ENCODE data around the gene ACOX2. TPM values are rescaled to one million over a fixed set of nuclear protein-coding genes. Genes with fewer than 3 reads are reported as not detected.

ACOX2 gene
- total RNA-seq, 4 donors from 2014 or later, result 18.3 to 28.9 (median 20.2) TPM

GRCh38 chr3:58564456-58565160 is 27.6 kb upstream of the ACOX2 start:
- WGBS, result 62% methylated on average over 6 of the region's 13 CpGs
- H3K27ac ChIP-seq (replicated peaks in 1 of 4), result no peak overlapping the region
- intact Hi-C loops (cut with DNase I), result no loop called here
- H3K36me3 ChIP-seq, result peaks cover 9 to 66% (median 28%) of the 10 kb centered on the region in 4 donors
- no peaks in the 10 kb centered on the region for H3K9me3 ChIP-seq
- H3K4me3 ChIP-seq, result no peak overlapping the region
- no peaks in the 10 kb centered on the region for H3K27me3 ChIP-seq
- no peak for DNase-seq (ENCODE audit: extremely low spot score)
- peaks cover 0 to 18% (median 12%) of the 10 kb centered on the region in 4 donors for H3K4me1 ChIP-seq
- TF ChIP-seq POLR2AphosphoS5 (IDR thresholded peaks at IDR 0.05), result no peak
- no peak for TF ChIP-seq EP300 (IDR thresholded peaks at IDR 0.05)
- no peak for TF ChIP-seq CTCF (IDR thresholded peaks at IDR 0.05)
- TF ChIP-seq POLR2A (IDR thresholded peaks at IDR 0.05; ENCODE audit: low read depth), result no peak

- no peak for DNase-seq (ENCODE audit: extremely low spot score)
- no peak overlapping the region for H3K4me3 ChIP-seq
- 94% methylated on average over 1 of the region's 1 CpG for WGBS
- H3K9me3 ChIP-seq, result no peaks in the 10 kb centered on the region
- H3K4me1 ChIP-seq, result peaks cover 0 to 12% (median 10%) of the 10 kb centered on the region in 4 donors
- TF ChIP-seq CTCF (IDR thresholded peaks at IDR 0.05) (no peak), POLR2AphosphoS5 (IDR thresholded peaks at IDR 0.05) (no peak), EP300 (IDR thresholded peaks at IDR 0.05) (no peak), POLR2A (IDR thresholded peaks at IDR 0.05; ENCODE audit: low read depth) (no peak)
- no peak overlapping the region for H3K27ac ChIP-seq (replicated peaks in 1 of 4)
- intact Hi-C loops (cut with DNase I), result no loop called here
- H3K27me3 ChIP-seq, result no peaks in the 10 kb centered on the region
- H3K36me3 ChIP-seq, result peaks cover 9 to 62% (median 27%) of the 10 kb centered on the region in 4 donors
Measured at GRCh38 chr3:58564054-58564453, 27.1 kb upstream of the ACOX2 start.

- Histone ChIP-seq H3K9me3 (no peaks in the 10 kb centered on the region), H3K36me3 (peaks cover 9 to 58% (median 26%) of the 10 kb centered on the region in 4 donors), H3K27me3 (no peaks in the 10 kb centered on the region), H3K27ac (replicated peaks in 1 of 4) (no peak overlapping the region), H3K4me3 (no peak overlapping the region), H3K4me1 (peaks cover 0 to 8% (median 4%) of the 10 kb centered on the region in 4 donors)
- intact Hi-C loops (cut with DNase I), result no loop called here
- DNase-seq (ENCODE audit: extremely low spot score), result no peak
- WGBS, result 95% methylated on average over 6 of the region's 6 CpGs
- no peak for TF ChIP-seq EP300 (IDR thresholded peaks at IDR 0.05)
- TF ChIP-seq POLR2AphosphoS5 (IDR thresholded peaks at IDR 0.05), result no peak
- no peak for TF ChIP-seq CTCF (IDR thresholded peaks at IDR 0.05)
- no peak for TF ChIP-seq POLR2A (IDR thresholded peaks at IDR 0.05; ENCODE audit: low read depth)
Measured at GRCh38 chr3:58563386-58564035, 26.5 kb upstream of the ACOX2 start.

GRCh38 chr3:58562498-58562897 is 25.5 kb upstream of the ACOX2 start:
- peaks cover 9 to 54% (median 24%) of the 10 kb centered on the region in 4 donors for H3K36me3 ChIP-seq
- H3K9me3 ChIP-seq, result no peaks in the 10 kb centered on the region
- intact Hi-C loops (cut with DNase I), result no loop called here
- H3K27ac ChIP-seq (replicated peaks in 1 of 4), result no peak overlapping the region
- H3K4me3 ChIP-seq, result no peak overlapping the region
- WGBS, result 96% methylated on average over 4 of the region's 4 CpGs
- H3K4me1 ChIP-seq, result peaks cover 0 to 8% (median 3%) of the 10 kb centered on the region in 4 donors
- peak; percentile 87 for DNase-seq (ENCODE audit: extremely low spot score)
- no peaks in the 10 kb centered on the region for H3K27me3 ChIP-seq
- TF ChIP-seq POLR2A (IDR thresholded peaks at IDR 0.05; ENCODE audit: low read depth) (no peak), POLR2AphosphoS5 (IDR thresholded peaks at IDR 0.05) (no peak), EP300 (IDR thresholded peaks at IDR 0.05) (no peak), CTCF (IDR thresholded peaks at IDR 0.05) (no peak)

Data from esophagus muscularis mucosa (tissue), 4 donors.